HG02798 (cell line): ENCODE results near the gene TMEM38A.

Source experiments
- ATAC-seq: cut with Tn5 transposase; IDR thresholded peaks from one replicate; pipeline ENCODE4 v1.9.1; 2021; ENCODE audit warnings: mild to moderate bottlenecking; ENCODE audit not compliant: unreplicated experiment, poor library complexity

The TMEM38A gene

GRCh38 chr19:16739546-16739945 is 78.6 kb downstream of the TMEM38A start:
- no peak for ATAC-seq
